CD8-positive, alpha-beta memory T cell (primary cell): Measurements from ENCODE around the gene CISH. TPM values are rescaled to one million over a fixed set of nuclear protein-coding genes. Genes with fewer than 3 reads are reported as not detected.

Experiments
- CTCF ChIA-PET: fragments of 350-600 bp; sonication (Branson Sonifier 250); formaldehyde crosslinking; loops from one replicate; lab custom pipeline; 2021; ENCODE audit warnings: antibody characterized with exemption; lab: Charles Lee
- POLR2A ChIA-PET: fragments of 350-600 bp; sonication (Branson Sonifier 250); formaldehyde crosslinking; loops from one replicate; lab custom pipeline; 2021; ENCODE audit warnings: antibody characterized with exemption; lab: Charles Lee
- DNase-seq, 5 donors: peaks; one replicate each; pipeline versions ENCODE4 v3.0.0 to v3.0.0-alpha.2; 2020 to 2022; ENCODE audit warnings: mixed read lengths in 1 of 5
- H3K27ac ChIP-seq: one replicate; pipeline ENCODE4 v1.7.0; 2013; ENCODE audit warnings: low read depth, mild to moderate bottlenecking, low read length, moderate library complexity
- H3K27me3 ChIP-seq: 2 replicates; pipeline ENCODE4 v1.7.0; 2013; ENCODE audit warnings: low read length, mild to moderate bottlenecking; ENCODE audit not compliant: insufficient read depth, poor library complexity, severe bottlenecking
- H3K36me3 ChIP-seq: 2 replicates; pipeline ENCODE4 v1.7.0; 2013; ENCODE audit warnings: mild to moderate bottlenecking, low read length, moderate library complexity; ENCODE audit not compliant: insufficient read depth
- H3K4me1 ChIP-seq: 2 replicates; pipeline ENCODE4 v1.7.0; 2013; ENCODE audit warnings: mild to moderate bottlenecking, low read length, moderate library complexity; ENCODE audit not compliant: insufficient read depth
- H3K4me3 ChIP-seq: 2 replicates; pipeline ENCODE4 v1.7.0; 2013; ENCODE audit warnings: mild to moderate bottlenecking, low read length
- H3K9me3 ChIP-seq: 2 replicates; pipeline ENCODE4 v1.7.0; 2013; ENCODE audit warnings: mild to moderate bottlenecking, low read length
- H3K27ac Mint-ChIP-seq, 8 donors: one replicate each; pipeline ENCODE4 v1.8.0; 2020 to 2021; ENCODE audit warnings: mixed read lengths in 8 of 8, mild to moderate bottlenecking in 6 of 8, inconsistent platforms in 3 of 8, moderate library complexity in 3 of 8
- H3K27me3 Mint-ChIP-seq, 2 donors: one replicate each; pipeline ENCODE4 v1.8.0; 2020 to 2021; ENCODE audit warnings: mixed read lengths in 2 of 2, mild to moderate bottlenecking in 1 of 2, moderate library complexity in 1 of 2
- H3K36me3 Mint-ChIP-seq, 3 donors: one replicate each; pipeline ENCODE4 v1.8.0; 2020 to 2021; ENCODE audit warnings: mixed read lengths in 3 of 3, inconsistent platforms in 1 of 3, mild to moderate bottlenecking in 1 of 3
- H3K4me1 Mint-ChIP-seq, 3 donors: one replicate each; pipeline ENCODE4 v1.8.0; 2020 to 2021; ENCODE audit warnings: mixed read lengths in 3 of 3, inconsistent platforms in 1 of 3, mild to moderate bottlenecking in 1 of 3
- H3K4me3 Mint-ChIP-seq, 7 donors: one replicate each; pipeline ENCODE4 v1.8.0; 2020 to 2021; ENCODE audit warnings: mixed read lengths in 7 of 7, mild to moderate bottlenecking in 6 of 7, moderate library complexity in 4 of 7, inconsistent platforms in 2 of 7
- H3K9me3 Mint-ChIP-seq, 5 donors: one replicate each; pipeline ENCODE4 v1.8.0; 2020 to 2022; ENCODE audit warnings: mixed read lengths in 5 of 5, mild to moderate bottlenecking in 3 of 5, moderate library complexity in 2 of 5, inconsistent platforms in 1 of 5
- polyA plus RNA-seq: library from polyadenylated mRNA; unstranded; fragments of 300-500 nt; fragmentation: Illumina TruSeq; gene quantifications from one replicate; pipeline ENCODE4 v1.2.3, GENCODE V29; 2021
- total RNA-seq, 2 experiments: library from RNA; stranded (reverse); gene quantifications; one replicate each; pipeline ENCODE4 v1.2.3, GENCODE V29; 2021

Gene CISH
- total and polyA plus RNA-seq, 3 experiments from 2014 or later = 92.8 to 222 (median 216) TPM

- H3K27ac ChIP-seq = peak overlapping the region; percentile 16
- ChIA-PET POLR2A (interaction anchor here (1.0 to 1.7 kb wide), 3 partner anchors 14 to 18 kb away, joined by 3 to 20 read pairs (median 3); partner anchors contain the start of gene C3orf18), CTCF (interaction anchor here (10.7 to 11.1 kb wide), 2 partner anchors 15 to 26 kb away, joined by 176 to 293 read pairs; partner anchors contain the start of genes C3orf18, CISH, HEMK1 and MAPKAPK3)
- no peaks in the 10 kb centered on the region for H3K27me3 ChIP-seq
- Mint-ChIP-seq H3K9me3 (no peaks in the 10 kb centered on the region), H3K36me3 (peaks cover 0 to 30% (median 3%) of the 10 kb centered on the region in 3 donors), H3K4me1 (peaks cover 49 to 67% (median 59%) of the 10 kb centered on the region in 3 donors), H3K27ac (peak overlapping the region in 3 of 8 donors; percentile 17 to 88 (median 42)), H3K4me3 (no peak overlapping the region), H3K27me3 (no peaks in the 10 kb centered on the region)
- no peak overlapping the region for H3K4me3 ChIP-seq
- no peak for DNase-seq
- peaks cover 62% of the 10 kb centered on the region for H3K4me1 ChIP-seq
- no peaks in the 10 kb centered on the region for H3K9me3 ChIP-seq
- H3K36me3 ChIP-seq = no peaks in the 10 kb centered on the region
These were observed 25.4 kb downstream of the CISH start for GRCh38 chr3:50585919-50586762.

- peaks cover 40 to 65% (median 53%) of the 10 kb centered on the region in 3 donors for H3K4me1 Mint-ChIP-seq
- peaks cover 54% of the 10 kb centered on the region for H3K4me1 ChIP-seq
- H3K4me3 ChIP-seq = no peak overlapping the region
- ChIA-PET CTCF (interaction anchor here (18.9 kb wide), 1 partner anchor 26 kb away, joined by 724 read pairs; the partner anchor contains the start of genes CISH and MAPKAPK3), POLR2A (no interaction called here)
- H3K36me3 Mint-ChIP-seq = peaks cover 0 to 41% (median 3%) of the 10 kb centered on the region in 3 donors
- no peaks in the 10 kb centered on the region for H3K36me3 ChIP-seq
- peak overlapping the region in 3 of 8 donors; percentile 1 to 76 (median 57) for H3K27ac Mint-ChIP-seq
- no peaks in the 10 kb centered on the region for H3K9me3 Mint-ChIP-seq
- H3K27ac ChIP-seq = no peak overlapping the region
- H3K9me3 ChIP-seq = no peaks in the 10 kb centered on the region
- no peaks in the 10 kb centered on the region for H3K27me3 Mint-ChIP-seq
- no peaks in the 10 kb centered on the region for H3K27me3 ChIP-seq
- no peak for DNase-seq
- no peak overlapping the region for H3K4me3 Mint-ChIP-seq
These were observed 27.2 kb downstream of the CISH start for GRCh38 chr3:50584391-50584790.

GRCh38 chr3:50583897-50584296, 27.7 kb downstream of the CISH start:
- Histone ChIP-seq H3K36me3 (no peaks in the 10 kb centered on the region), H3K9me3 (no peaks in the 10 kb centered on the region), H3K27me3 (no peaks in the 10 kb centered on the region), H3K4me3 (no peak overlapping the region), H3K4me1 (peaks cover 49% of the 10 kb centered on the region), H3K27ac (no peak overlapping the region)
- no peak overlapping the region for H3K4me3 Mint-ChIP-seq
- H3K27ac Mint-ChIP-seq = peak overlapping the region in 4 of 8 donors; percentile 9 to 76 (median 64)
- no peak for DNase-seq
- peaks cover 37 to 65% (median 50%) of the 10 kb centered on the region in 3 donors for H3K4me1 Mint-ChIP-seq
- H3K27me3 Mint-ChIP-seq = no peaks in the 10 kb centered on the region
- ChIA-PET POLR2A (interaction anchor here (0.7 kb wide), 1 partner anchor 14 kb away, joined by 3 read pairs; the partner anchor contains the start of gene HEMK1), CTCF (interaction anchor here (4.3 to 18.9 kb wide), 2 partner anchors 12 to 27 kb away, joined by 21 to 724 read pairs; partner anchors contain the start of genes CISH and MAPKAPK3)
- peaks cover 0 to 45% (median 3%) of the 10 kb centered on the region in 3 donors for H3K36me3 Mint-ChIP-seq
- no peaks in the 10 kb centered on the region for H3K9me3 Mint-ChIP-seq

GRCh38 chr3:50582083-50582482, 29.5 kb downstream of the CISH start:
- H3K4me3 Mint-ChIP-seq = no peak overlapping the region
- no peaks in the 10 kb centered on the region for H3K9me3 ChIP-seq
- CTCF ChIA-PET = interaction anchor here (1.2 to 18.9 kb wide), 3 partner anchors 8 to 28 kb away, joined by 4 to 724 read pairs (median 21); partner anchors contain the start of genes CISH and MAPKAPK3
- DNase-seq = no peak
- H3K36me3 Mint-ChIP-seq = peaks cover 0 to 57% (median 3%) of the 10 kb centered on the region in 3 donors
- H3K4me1 Mint-ChIP-seq = peaks cover 24 to 59% (median 32%) of the 10 kb centered on the region in 3 donors
- peaks cover 7% of the 10 kb centered on the region for H3K36me3 ChIP-seq
- no peaks in the 10 kb centered on the region for H3K9me3 Mint-ChIP-seq
- H3K27ac Mint-ChIP-seq = peak overlapping the region in 2 of 8 donors; percentile 29 to 66
- H3K27ac ChIP-seq = no peak overlapping the region
- no peaks in the 10 kb centered on the region for H3K27me3 ChIP-seq
- H3K27me3 Mint-ChIP-seq = no peaks in the 10 kb centered on the region
- POLR2A ChIA-PET = interaction anchor here (1.8 kb wide), 1 partner anchor 28 kb away, joined by 6 read pairs; no protein-coding TSS in a partner anchor
- no peak overlapping the region for H3K4me3 ChIP-seq
- H3K4me1 ChIP-seq = peaks cover 47% of the 10 kb centered on the region

GRCh38 chr3:50581459-50581842, 30.1 kb downstream of the CISH start:
- peaks cover 47% of the 10 kb centered on the region for H3K4me1 ChIP-seq
- Mint-ChIP-seq H3K9me3 (no peaks in the 10 kb centered on the region), H3K36me3 (peaks cover 0 to 58% (median 3%) of the 10 kb centered on the region in 3 donors), H3K27me3 (no peaks in the 10 kb centered on the region), H3K4me3 (no peak overlapping the region), H3K27ac (peak overlapping the region in 4 of 8 donors; percentile 61 to 77 (median 72)), H3K4me1 (peaks cover 26 to 60% (median 30%) of the 10 kb centered on the region in 3 donors)
- peaks cover 7% of the 10 kb centered on the region for H3K36me3 ChIP-seq
- H3K27me3 ChIP-seq = no peaks in the 10 kb centered on the region
- H3K4me3 ChIP-seq = no peak overlapping the region
- POLR2A ChIA-PET = interaction anchor here (1.8 kb wide), 1 partner anchor 28 kb away, joined by 6 read pairs; no protein-coding TSS in a partner anchor
- no peak overlapping the region for H3K27ac ChIP-seq
- no peak for DNase-seq
- no peaks in the 10 kb centered on the region for H3K9me3 ChIP-seq
- CTCF ChIA-PET = interaction anchor here (0.9 to 18.9 kb wide), 5 partner anchors 9 to 29 kb away, joined by 3 to 724 read pairs (median 5); partner anchors contain the start of genes CISH, HEMK1 and MAPKAPK3

- Histone ChIP-seq H3K4me1 (peaks cover 50% of the 10 kb centered on the region), H3K27ac (no peak overlapping the region), H3K9me3 (no peaks in the 10 kb centered on the region), H3K27me3 (no peaks in the 10 kb centered on the region), H3K4me3 (no peak overlapping the region), H3K36me3 (peaks cover 7% of the 10 kb centered on the region)
- Mint-ChIP-seq H3K27me3 (no peaks in the 10 kb centered on the region), H3K4me3 (no peak overlapping the region), H3K27ac (peak overlapping the region in 5 of 8 donors; percentile 40 to 77 (median 66)), H3K9me3 (no peaks in the 10 kb centered on the region), H3K36me3 (peaks cover 0 to 60% (median 3%) of the 10 kb centered on the region in 3 donors), H3K4me1 (peaks cover 32 to 66% (median 36%) of the 10 kb centered on the region in 3 donors)
- DNase-seq = no peak
- POLR2A ChIA-PET = interaction anchor here (1.0 to 1.8 kb wide), 2 partner anchors 21 to 29 kb away, joined by 4 to 6 read pairs; no protein-coding TSS in a partner anchor
- CTCF ChIA-PET = interaction anchor here (0.9 to 18.9 kb wide), 5 partner anchors 9 to 72 kb away, joined by 3 to 724 read pairs (median 5); partner anchors contain the start of genes CISH, HEMK1 and MAPKAPK3
These were observed 30.7 kb downstream of the CISH start for GRCh38 chr3:50580683-50581458.

- peaks cover 7% of the 10 kb centered on the region for H3K36me3 ChIP-seq
These were observed 34.2 kb downstream of the CISH start for GRCh38 chr3:50577348-50577747.

More at GRCh38 chr3:50577348-50577747, 34.2 kb downstream of the CISH start:
- Mint-ChIP-seq H3K27ac (peak overlapping the region; percentile 52 to 98 (median 78)), H3K36me3 (peaks cover 0 to 41% (median 2%) of the 10 kb centered on the region in 3 donors), H3K27me3 (peaks cover 0 to 2% of the 10 kb centered on the region in 2 donors), H3K4me3 (peak overlapping the region in 3 of 7 donors; percentile 15 to 44 (median 28)), H3K4me1 (peaks cover 54 to 82% (median 56%) of the 10 kb centered on the region in 3 donors), H3K9me3 (no peaks in the 10 kb centered on the region)
- no peak for DNase-seq
- no peak overlapping the region for H3K4me3 ChIP-seq
- H3K27me3 ChIP-seq = no peaks in the 10 kb centered on the region
- no peaks in the 10 kb centered on the region for H3K9me3 ChIP-seq
- ChIA-PET CTCF (interaction anchor here (1.4 to 18.9 kb wide), 4 partner anchors 13 to 76 kb away, joined by 6 to 724 read pairs (median 92); partner anchors contain the start of genes CISH and MAPKAPK3), POLR2A (no interaction called here)
- H3K4me1 ChIP-seq = peaks cover 83% of the 10 kb centered on the region
- H3K27ac ChIP-seq = peak overlapping the region; percentile 33
